Measurements from ENCODE around the gene CAPNS1.

DNA sequence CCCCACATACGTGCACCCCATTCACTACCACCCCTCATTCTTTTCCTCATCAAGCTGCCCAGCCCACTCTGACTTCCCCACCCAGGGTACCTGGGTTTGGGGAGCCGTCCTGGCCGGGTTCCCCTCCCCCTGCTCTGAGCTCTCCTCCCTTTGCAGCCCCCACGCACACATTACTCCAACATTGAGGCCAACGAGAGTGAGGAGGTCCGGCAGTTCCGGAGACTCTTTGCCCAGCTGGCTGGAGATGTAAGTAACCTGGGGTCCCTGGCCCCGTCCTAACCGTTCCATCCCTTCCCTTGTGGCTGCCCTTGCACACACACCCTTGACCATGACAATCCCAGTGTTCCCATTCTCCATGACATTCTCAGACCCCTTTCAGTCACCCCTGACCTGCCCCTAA, 2.6 kb downstream of the CAPNS1 start:
- TF ChIP-seq, protein P1, sequence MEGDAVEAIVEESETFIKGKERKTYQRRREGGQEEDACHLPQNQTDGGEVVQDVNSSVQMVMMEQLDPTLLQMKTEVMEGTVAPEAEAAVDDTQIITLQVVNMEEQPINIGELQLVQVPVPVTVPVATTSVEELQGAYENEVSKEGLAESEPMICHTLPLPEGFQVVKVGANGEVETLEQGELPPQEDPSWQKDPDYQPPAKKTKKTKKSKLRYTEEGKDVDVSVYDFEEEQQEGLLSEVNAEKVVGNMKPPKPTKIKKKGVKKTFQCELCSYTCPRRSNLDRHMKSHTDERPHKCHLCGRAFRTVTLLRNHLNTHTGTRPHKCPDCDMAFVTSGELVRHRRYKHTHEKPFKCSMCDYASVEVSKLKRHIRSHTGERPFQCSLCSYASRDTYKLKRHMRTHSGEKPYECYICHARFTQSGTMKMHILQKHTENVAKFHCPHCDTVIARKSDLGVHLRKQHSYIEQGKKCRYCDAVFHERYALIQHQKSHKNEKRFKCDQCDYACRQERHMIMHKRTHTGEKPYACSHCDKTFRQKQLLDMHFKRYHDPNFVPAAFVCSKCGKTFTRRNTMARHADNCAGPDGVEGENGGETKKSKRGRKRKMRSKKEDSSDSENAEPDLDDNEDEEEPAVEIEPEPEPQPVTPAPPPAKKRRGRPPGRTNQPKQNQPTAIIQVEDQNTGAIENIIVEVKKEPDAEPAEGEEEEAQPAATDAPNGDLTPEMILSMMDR (conservative IDR thresholded peaks at IDR 0.05), result no peak
- TF ChIP-seq ZFX (IDR thresholded peaks at IDR 0.05), result no peak

Measured in C4-2B (cell line).